Stimulated activated naive CD8-positive, alpha-beta T cell treated with anti-CD3 and anti-CD28 coated beads, Interleukin-15, amount 100 ng/mL, for 72 hours (primary cell): Measurements from ENCODE around the gene OLIG2.

Source experiments
- ATAC-seq: fragments of 150-1000 bp; cut with Tn5 transposase; 2 replicates; pipeline ENCODE4 v1.10.0; 2021; ENCODE audit warnings: mild to moderate bottlenecking, moderate library complexity
- DNase-seq, 2 donors: peaks; one replicate each; pipeline ENCODE4 v3.0.0; 2021 to 2022
- H3K27ac Mint-ChIP-seq, 2 donors: one replicate each; pipeline ENCODE4 v1.8.0; 2022; ENCODE audit warnings: mild to moderate bottlenecking in 2 of 2, mixed read lengths in 2 of 2, moderate library complexity in 2 of 2
- H3K27me3 Mint-ChIP-seq: one replicate; pipeline ENCODE4 v1.8.0; 2022; ENCODE audit warnings: mixed read lengths
- H3K4me1 Mint-ChIP-seq: one replicate; pipeline ENCODE4 v1.8.0; 2022; ENCODE audit warnings: mild to moderate bottlenecking, mixed read lengths
- H3K4me3 Mint-ChIP-seq, 2 donors: one replicate each; pipeline ENCODE4 v1.8.0; 2022; ENCODE audit warnings: mild to moderate bottlenecking in 2 of 2, mixed read lengths in 2 of 2, moderate library complexity in 1 of 2
- H3K9me3 Mint-ChIP-seq, 2 donors: one replicate each; pipeline ENCODE4 v1.8.0; 2022; ENCODE audit warnings: mixed read lengths in 2 of 2

Gene OLIG2

DNA sequence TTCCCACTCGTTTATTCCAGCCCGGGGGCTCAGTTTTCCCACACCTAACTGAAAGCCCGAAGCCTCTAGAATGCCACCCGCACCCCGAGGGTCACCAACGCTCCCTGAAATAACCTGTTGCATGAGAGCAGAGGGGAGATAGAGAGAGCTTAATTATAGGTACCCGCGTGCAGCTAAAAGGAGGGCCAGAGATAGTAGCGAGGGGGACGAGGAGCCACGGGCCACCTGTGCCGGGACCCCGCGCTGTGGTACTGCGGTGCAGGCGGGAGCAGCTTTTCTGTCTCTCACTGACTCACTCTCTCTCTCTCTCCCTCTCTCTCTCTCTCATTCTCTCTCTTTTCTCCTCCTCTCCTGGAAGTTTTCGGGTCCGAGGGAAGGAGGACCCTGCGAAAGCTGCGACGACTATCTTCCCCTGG lies 716 bp downstream of the OLIG2 start:
- H3K27me3 Mint-ChIP-seq: peaks cover 97% of the 10 kb centered on the region
- ATAC-seq (no peak), DNase-seq (no peak)
- no peaks in the 10 kb centered on the region for H3K9me3 Mint-ChIP-seq
- peak overlapping the region; percentile 65 to 73 for H3K4me3 Mint-ChIP-seq
- peak overlapping the region in 1 of 2 donors; percentile 20 for H3K27ac Mint-ChIP-seq
- H3K4me1 Mint-ChIP-seq: peaks cover 75% of the 10 kb centered on the region

- Mint-ChIP-seq H3K4me3 (peak overlapping the region; percentile 12 to 62), H3K27ac (peak overlapping the region in 1 of 2 donors; percentile 20), H3K27me3 (peaks cover 96% of the 10 kb centered on the region), H3K9me3 (no peaks in the 10 kb centered on the region), H3K4me1 (peaks cover 71% of the 10 kb centered on the region)
- ATAC-seq (no peak), DNase-seq (no peak)
Observed at GRCh38 chr21:33026878-33027400, 1.2 kb downstream of the OLIG2 start.

- peaks cover 64% of the 10 kb centered on the region for H3K4me1 Mint-ChIP-seq
- H3K4me3 Mint-ChIP-seq: peak overlapping the region in 1 of 2 donors; percentile 78
- ATAC-seq: no peak
- DNase-seq: no peak
- no peaks in the 10 kb centered on the region for H3K9me3 Mint-ChIP-seq
- H3K27ac Mint-ChIP-seq: no peak overlapping the region
- H3K27me3 Mint-ChIP-seq: peaks cover 96% of the 10 kb centered on the region
Observed at GRCh38 chr21:33027401-33028286, 1.9 kb downstream of the OLIG2 start.

DNA sequence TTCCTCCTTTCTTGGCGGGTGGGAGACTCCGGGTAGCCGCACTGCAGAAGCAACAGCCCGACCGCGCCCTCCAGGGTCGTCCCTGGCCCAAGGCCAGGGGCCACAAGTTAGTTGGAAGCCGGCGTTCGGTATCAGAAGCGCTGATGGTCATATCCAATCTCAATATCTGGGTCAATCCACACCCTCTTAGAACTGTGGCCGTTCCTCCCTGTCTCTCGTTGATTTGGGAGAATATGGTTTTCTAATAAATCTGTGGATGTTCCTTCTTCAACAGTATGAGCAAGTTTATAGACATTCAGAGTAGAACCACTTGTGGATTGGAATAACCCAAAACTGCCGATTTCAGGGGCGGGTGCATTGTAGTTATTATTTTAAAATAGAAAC lies 2.5 kb downstream of the OLIG2 start:
- Mint-ChIP-seq H3K27me3 (peaks cover 90% of the 10 kb centered on the region), H3K9me3 (no peaks in the 10 kb centered on the region), H3K4me1 (peaks cover 59% of the 10 kb centered on the region), H3K4me3 (peak overlapping the region; percentile 64 to 78), H3K27ac (peak overlapping the region in 1 of 2 donors; percentile 67)
- DNase-seq (no peak), ATAC-seq (no peak)

DNA sequence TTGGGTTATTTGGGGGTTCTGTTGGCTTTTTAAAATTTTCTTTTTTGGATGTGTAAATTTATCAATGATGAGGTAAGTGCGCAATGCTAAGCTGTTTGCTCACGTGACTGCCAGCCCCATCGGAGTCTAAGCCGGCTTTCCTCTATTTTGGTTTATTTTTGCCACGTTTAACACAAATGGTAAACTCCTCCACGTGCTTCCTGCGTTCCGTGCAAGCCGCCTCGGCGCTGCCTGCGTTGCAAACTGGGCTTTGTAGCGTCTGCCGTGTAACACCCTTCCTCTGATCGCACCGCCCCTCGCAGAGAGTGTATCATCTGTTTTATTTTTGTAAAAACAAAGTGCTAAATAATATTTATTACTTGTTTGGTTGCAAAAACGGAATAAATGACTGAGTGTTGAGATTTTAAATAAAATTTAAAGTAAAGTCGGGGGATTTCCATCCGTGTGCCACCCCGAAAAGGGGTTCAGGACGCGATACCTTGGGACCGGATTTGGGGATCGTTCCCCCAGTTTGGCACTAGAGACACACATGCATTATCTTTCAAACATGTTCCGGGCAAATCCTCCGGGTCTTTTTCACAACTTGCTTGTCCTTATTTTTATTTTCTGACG lies 3.1 kb downstream of the OLIG2 start:
- H3K4me1 Mint-ChIP-seq: peaks cover 53% of the 10 kb centered on the region
- ATAC-seq (no peak), DNase-seq (peak in 1 of 2 donors; percentile 26)
- H3K27ac Mint-ChIP-seq: no peak overlapping the region
- H3K9me3 Mint-ChIP-seq: no peaks in the 10 kb centered on the region
- peaks cover 84% of the 10 kb centered on the region for H3K27me3 Mint-ChIP-seq
- H3K4me3 Mint-ChIP-seq: peak overlapping the region; percentile 64 to 78

DNA sequence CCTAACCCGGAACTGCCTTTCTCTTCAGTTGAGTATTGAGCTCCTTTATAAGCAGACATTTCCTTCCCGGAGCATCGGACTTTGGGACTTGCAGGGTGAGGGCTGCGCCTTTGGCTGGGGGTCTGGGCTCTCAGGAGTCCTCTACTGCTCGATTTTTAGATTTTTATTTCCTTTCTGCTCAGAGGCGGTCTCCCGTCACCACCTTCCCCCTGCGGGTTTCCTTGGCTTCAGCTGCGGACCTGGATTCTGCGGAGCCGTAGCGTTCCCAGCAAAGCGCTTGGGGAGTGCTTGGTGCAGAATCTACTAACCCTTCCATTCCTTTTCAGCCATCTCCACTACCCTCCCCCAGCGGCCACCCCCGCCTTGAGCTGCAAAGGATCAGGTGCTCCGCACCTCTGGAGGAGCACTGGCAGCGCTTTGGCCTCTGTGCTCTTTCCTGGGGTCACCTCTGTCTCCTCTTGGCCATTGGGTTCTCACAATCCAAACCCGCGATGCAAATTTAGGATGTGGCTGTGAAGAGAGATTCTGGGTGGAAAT lies 3.7 kb downstream of the OLIG2 start:
- no peak overlapping the region for H3K27ac Mint-ChIP-seq
- peaks cover 47% of the 10 kb centered on the region for H3K4me1 Mint-ChIP-seq
- no peak for ATAC-seq
- H3K4me3 Mint-ChIP-seq: peak overlapping the region; percentile 64 to 78
- H3K27me3 Mint-ChIP-seq: peaks cover 78% of the 10 kb centered on the region
- H3K9me3 Mint-ChIP-seq: no peaks in the 10 kb centered on the region
- DNase-seq: no peak

DNA sequence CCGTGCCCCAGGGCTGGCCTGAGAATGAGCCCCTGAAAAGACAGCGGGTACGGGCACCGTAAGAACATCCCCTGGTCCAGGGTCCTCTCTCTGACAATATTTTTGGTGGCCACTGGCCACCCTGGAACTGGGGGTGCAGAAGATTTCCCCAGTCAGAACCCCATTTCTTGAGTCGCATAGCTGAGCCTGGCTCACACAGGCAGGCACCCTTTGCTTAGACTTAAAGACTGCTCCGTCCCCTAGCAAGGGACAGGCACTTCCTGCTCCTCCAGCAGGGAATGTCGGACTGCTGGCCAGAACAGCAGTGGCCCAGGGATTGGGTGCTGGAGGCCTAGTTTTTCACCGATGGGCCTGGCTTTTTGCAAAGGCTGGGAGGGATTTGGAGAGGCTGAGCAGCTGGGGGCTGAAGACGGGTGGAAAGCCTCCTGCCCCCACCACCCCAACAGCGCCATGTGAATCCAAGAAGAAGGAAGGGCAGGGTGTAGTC lies 4.3 kb downstream of the OLIG2 start:
- no peak overlapping the region for H3K4me3 Mint-ChIP-seq
- no peak overlapping the region for H3K27ac Mint-ChIP-seq
- DNase-seq (no peak), ATAC-seq (no peak)
- H3K27me3 Mint-ChIP-seq: peaks cover 72% of the 10 kb centered on the region
- H3K4me1 Mint-ChIP-seq: peaks cover 42% of the 10 kb centered on the region
- H3K9me3 Mint-ChIP-seq: no peaks in the 10 kb centered on the region

DNA sequence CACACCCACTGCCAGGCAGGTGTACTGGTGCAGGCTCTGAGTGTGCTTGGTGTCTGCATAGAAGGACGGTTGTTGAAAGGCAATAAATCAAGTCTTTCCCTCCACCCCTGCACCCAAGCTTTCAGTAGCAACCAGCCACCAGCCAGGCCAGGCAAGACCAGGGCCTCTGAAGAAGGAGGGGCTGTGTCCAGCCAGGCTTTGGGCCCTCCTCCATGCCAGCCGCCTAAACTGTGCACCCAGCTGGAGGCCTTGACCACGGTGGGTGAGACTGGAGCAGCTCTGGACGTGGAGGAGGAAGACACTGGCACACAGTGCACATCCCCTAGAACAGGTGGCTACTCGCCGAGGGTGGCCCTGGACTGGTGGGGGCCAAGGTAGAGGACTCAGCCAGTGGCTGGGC lies 4.9 kb downstream of the OLIG2 start:
- H3K27me3 Mint-ChIP-seq: peaks cover 66% of the 10 kb centered on the region
- no peak overlapping the region for H3K27ac Mint-ChIP-seq
- no peak overlapping the region for H3K4me3 Mint-ChIP-seq
- H3K9me3 Mint-ChIP-seq: no peaks in the 10 kb centered on the region
- peaks cover 36% of the 10 kb centered on the region for H3K4me1 Mint-ChIP-seq
- no peak for DNase-seq
- no peak for ATAC-seq

- no peak for ATAC-seq
- Mint-ChIP-seq H3K4me3 (no peak overlapping the region), H3K27me3 (peaks cover 59% of the 10 kb centered on the region), H3K27ac (no peak overlapping the region), H3K4me1 (peaks cover 32% of the 10 kb centered on the region), H3K9me3 (no peaks in the 10 kb centered on the region)
- no peak for DNase-seq
Observed at GRCh38 chr21:33031152-33031911, 5.6 kb downstream of the OLIG2 start.

- H3K27ac Mint-ChIP-seq: no peak overlapping the region
- ATAC-seq (no peak), DNase-seq (no peak)
- peaks cover 48% of the 10 kb centered on the region for H3K27me3 Mint-ChIP-seq
- no peaks in the 10 kb centered on the region for H3K9me3 Mint-ChIP-seq
- H3K4me3 Mint-ChIP-seq: no peak overlapping the region
- H3K4me1 Mint-ChIP-seq: peaks cover 33% of the 10 kb centered on the region
Observed at GRCh38 chr21:33032434-33033047, 6.8 kb downstream of the OLIG2 start.

- no peak overlapping the region for H3K4me3 Mint-ChIP-seq
- DNase-seq: no peak
- ATAC-seq: no peak
- H3K27me3 Mint-ChIP-seq: peaks cover 42% of the 10 kb centered on the region
- peaks cover 29% of the 10 kb centered on the region for H3K4me1 Mint-ChIP-seq
- no peak overlapping the region for H3K27ac Mint-ChIP-seq
- H3K9me3 Mint-ChIP-seq: no peaks in the 10 kb centered on the region
Observed at GRCh38 chr21:33033094-33033951, 7.6 kb downstream of the OLIG2 start.

- no peak for ATAC-seq
- Mint-ChIP-seq H3K4me1 (peaks cover 22% of the 10 kb centered on the region), H3K27me3 (peaks cover 35% of the 10 kb centered on the region), H3K27ac (no peak overlapping the region), H3K4me3 (no peak overlapping the region), H3K9me3 (no peaks in the 10 kb centered on the region)
- DNase-seq: no peak
Observed at GRCh38 chr21:33033961-33034413, 8.3 kb downstream of the OLIG2 start.

DNA sequence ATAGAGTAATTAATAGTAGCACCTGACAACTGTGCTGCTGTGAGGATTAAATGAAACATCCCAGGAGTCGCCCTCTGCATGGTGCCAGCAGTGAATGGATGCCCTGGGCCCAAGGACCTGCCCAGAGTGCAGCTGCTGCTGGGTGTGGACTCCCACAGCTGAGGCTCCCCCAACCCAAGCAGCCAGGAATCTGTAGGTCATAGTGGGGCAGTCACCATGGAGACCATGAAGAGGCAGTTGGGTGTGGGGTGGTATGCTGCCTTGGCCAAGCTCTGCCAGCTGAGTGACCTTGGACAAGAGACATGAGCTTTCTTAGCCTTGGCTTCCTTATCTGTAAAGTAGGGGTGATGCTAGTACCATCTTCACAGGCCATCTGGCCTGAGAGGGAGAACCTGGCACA lies 9.4 kb downstream of the OLIG2 start:
- H3K4me1 Mint-ChIP-seq: peaks cover 14% of the 10 kb centered on the region
- peaks cover 24% of the 10 kb centered on the region for H3K27me3 Mint-ChIP-seq
- no peaks in the 10 kb centered on the region for H3K9me3 Mint-ChIP-seq
- no peak overlapping the region for H3K27ac Mint-ChIP-seq
- H3K4me3 Mint-ChIP-seq: no peak overlapping the region
- DNase-seq (no peak), ATAC-seq (no peak)
